ENCODE results near the gene OR4A47.
"Not testable (repeated sequence)": the region's sequence is repeated elsewhere in the genome, so short reads cannot be mapped to it uniquely, and the experiment has no call there.

DNA sequence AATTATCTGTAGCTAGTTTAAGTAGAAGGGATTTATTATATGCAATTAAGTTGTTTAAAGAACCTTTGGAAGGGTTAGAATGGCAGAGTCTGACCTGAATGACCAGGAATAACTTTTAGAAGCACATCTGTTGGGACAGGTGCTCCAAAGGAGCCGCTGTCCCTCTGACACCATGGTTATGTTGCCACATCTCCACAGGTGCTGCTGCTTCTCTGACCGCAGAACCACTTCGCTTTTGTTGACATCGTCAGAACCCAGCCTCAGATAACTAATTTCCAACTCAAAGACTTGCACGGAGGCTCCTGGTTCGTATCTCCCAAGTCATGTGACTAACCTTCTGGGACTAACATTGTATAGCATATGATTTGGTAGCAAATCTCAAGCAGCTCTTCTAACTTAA, 13.9 kb upstream of the OR4A47 start:
- TF ChIP-seq POLR2A (IDR thresholded peaks at IDR 0.05; ENCODE audit: low read length); GATA1 (IDR thresholded peaks at IDR 0.05; ENCODE audit: low read depth, low read length): not testable (repeated sequence)
